Progenitor cell of endocrine pancreas (in vitro differentiated cells): ENCODE data around the gene NINJ1. TPM values are rescaled to one million over a fixed set of nuclear protein-coding genes. Genes with fewer than 3 reads are reported as not detected.

ENCODE experiments used
- DNase-seq: peaks from one replicate; pipeline ENCODE4 v3.0.0; 2021; ENCODE audit warnings: low spot score; ENCODE audit not compliant: unreplicated experiment
- H3K27ac Mint-ChIP-seq: 2 replicates; pipeline ENCODE4 v1.8.0; 2021; ENCODE audit warnings: mild to moderate bottlenecking, moderate library complexity, mixed read lengths
- H3K27me3 Mint-ChIP-seq: 2 replicates; pipeline ENCODE4 v1.8.0; 2021; ENCODE audit warnings: mixed read lengths
- H3K36me3 Mint-ChIP-seq: 2 replicates; pipeline ENCODE4 v1.8.0; 2022; ENCODE audit warnings: mixed read lengths; ENCODE audit not compliant: insufficient read depth
- H3K4me1 Mint-ChIP-seq: 2 replicates; pipeline ENCODE4 v1.8.0; 2021; ENCODE audit warnings: low read depth, mixed read lengths
- H3K4me3 Mint-ChIP-seq: 2 replicates; pipeline ENCODE4 v1.8.0; 2021; ENCODE audit warnings: low read depth, mild to moderate bottlenecking, moderate library complexity, mixed read lengths
- H3K9me3 Mint-ChIP-seq: 2 replicates; pipeline ENCODE4 v1.8.0; 2021; ENCODE audit warnings: low read depth, mixed read lengths
- CTCF ChIP-seq: fragments of 200-600 bp; sonication (generic); IDR thresholded peaks from one replicate; pipeline ENCODE4 v1.5.0; 2021; ENCODE audit warnings: antibody characterized with exemption, mild to moderate bottlenecking; ENCODE audit not compliant: unreplicated experiment
- total RNA-seq: library from RNA; stranded (reverse); gene quantifications from 2 replicates; pipeline ENCODE4 v1.2.1, GENCODE V29; 2021

Gene NINJ1
- total RNA-seq, 1 donor from 2014 or later: 38.1 TPM

GRCh38 chr9:93156475-93157008 lies 22.5 kb upstream of the NINJ1 start:
- no peak for TF ChIP-seq CTCF
- H3K4me1 Mint-ChIP-seq: peaks cover 3% of the 10 kb centered on the region
- H3K27me3 Mint-ChIP-seq: no peaks in the 10 kb centered on the region
- H3K4me3 Mint-ChIP-seq: no peak overlapping the region
- no peaks in the 10 kb centered on the region for H3K36me3 Mint-ChIP-seq
- H3K9me3 Mint-ChIP-seq: no peaks in the 10 kb centered on the region
- DNase-seq: no peak
- H3K27ac Mint-ChIP-seq: no peak overlapping the region

DNA sequence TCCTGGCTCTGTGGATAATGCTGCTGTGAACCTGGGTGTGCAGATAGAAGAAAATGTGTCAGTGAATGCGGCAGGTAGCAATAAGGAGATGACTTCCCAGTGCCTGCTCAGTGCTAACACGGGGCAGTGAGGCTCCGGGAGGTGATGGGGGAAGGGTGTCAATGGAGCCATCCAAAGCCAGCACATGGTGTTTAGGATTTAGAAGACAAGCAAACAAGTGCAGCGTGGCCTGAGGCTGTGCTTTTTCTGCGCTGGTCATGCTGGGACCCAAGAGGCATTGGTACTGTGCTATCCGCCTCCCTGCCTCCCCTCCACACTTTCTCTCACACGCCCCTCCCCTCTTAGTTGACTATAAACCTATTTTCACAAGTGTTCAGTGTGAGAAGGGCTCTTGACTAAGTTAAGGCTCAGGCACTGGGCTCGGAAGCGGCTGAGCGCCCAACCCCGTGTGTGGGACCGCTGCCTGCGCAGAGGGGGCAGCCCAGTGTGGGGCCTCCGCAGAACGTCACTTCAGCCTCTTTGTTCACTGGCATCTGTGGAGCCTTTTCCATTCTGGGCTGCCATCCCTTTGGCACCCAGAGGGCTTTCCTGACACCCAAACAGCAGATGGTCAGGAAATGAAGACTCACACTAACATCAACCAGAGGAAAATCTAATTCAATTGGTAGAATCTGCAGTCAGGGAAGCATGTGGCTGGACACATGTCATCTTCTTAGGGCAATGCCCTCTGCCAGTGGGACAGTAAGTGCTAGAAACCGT lies 21.8 kb upstream of the NINJ1 start:
- H3K4me1 Mint-ChIP-seq: peaks cover 3% of the 10 kb centered on the region
- no peak overlapping the region for H3K27ac Mint-ChIP-seq
- TF ChIP-seq CTCF: no peak
- no peaks in the 10 kb centered on the region for H3K9me3 Mint-ChIP-seq
- H3K4me3 Mint-ChIP-seq: no peak overlapping the region
- H3K27me3 Mint-ChIP-seq: no peaks in the 10 kb centered on the region
- no peaks in the 10 kb centered on the region for H3K36me3 Mint-ChIP-seq
- DNase-seq: no peak

GRCh38 chr9:93154293-93154903 lies 20.3 kb upstream of the NINJ1 start:
- peak; percentile 70 for TF ChIP-seq CTCF
- peak; percentile 55 for DNase-seq
- no peaks in the 10 kb centered on the region for H3K4me1 Mint-ChIP-seq
- no peaks in the 10 kb centered on the region for H3K9me3 Mint-ChIP-seq
- H3K4me3 Mint-ChIP-seq: no peak overlapping the region
- H3K27ac Mint-ChIP-seq: no peak overlapping the region
- H3K27me3 Mint-ChIP-seq: no peaks in the 10 kb centered on the region
- H3K36me3 Mint-ChIP-seq: no peaks in the 10 kb centered on the region

- H3K9me3 Mint-ChIP-seq: no peaks in the 10 kb centered on the region
- no peak for DNase-seq
- H3K4me1 Mint-ChIP-seq: no peaks in the 10 kb centered on the region
- no peak for TF ChIP-seq CTCF
- H3K27ac Mint-ChIP-seq: no peak overlapping the region
- no peaks in the 10 kb centered on the region for H3K27me3 Mint-ChIP-seq
- no peaks in the 10 kb centered on the region for H3K36me3 Mint-ChIP-seq
- no peak overlapping the region for H3K4me3 Mint-ChIP-seq
These were observed 17.2 kb upstream of the NINJ1 start for GRCh38 chr9:93151097-93151784.

GRCh38 chr9:93149361-93149760 lies 15.3 kb upstream of the NINJ1 start:
- Mint-ChIP-seq H3K4me3 (no peak overlapping the region), H3K36me3 (no peaks in the 10 kb centered on the region), H3K27ac (no peak overlapping the region), H3K9me3 (no peaks in the 10 kb centered on the region), H3K27me3 (no peaks in the 10 kb centered on the region), H3K4me1 (peaks cover under 1% of the 10 kb centered on the region)
- DNase-seq: no peak
- TF ChIP-seq CTCF: no peak
